SK-N-SH (cell line): Measurements from ENCODE around the gene FBXL5. TPM values are rescaled to one million over a fixed set of nuclear protein-coding genes. Genes with fewer than 3 reads are reported as not detected.

Experiments
- CTCF ChIA-PET: fragments of 300-600, 350-600 bp; formaldehyde crosslinking; extraction: SDS; loops from one replicate; lab custom pipeline; 2021; lab: Yijun Ruan, JAX
- POLR2A ChIA-PET: fragments of 350-600 bp; sonication (Branson Sonifier 250); formaldehyde crosslinking; extraction: SDS; loops from one replicate; lab custom pipeline; 2020; ENCODE audit warnings: antibody characterized with exemption, inconsistent platforms; lab: Yijun Ruan, JAX
- DNase-seq: peaks from one replicate; pipeline ENCODE4 v3.0.0; 2012
- H2AFZ ChIP-seq: fragments of 200-600 bp; sonication (generic); 2 replicates; pipeline ENCODE4 v1.8.1; 2016; ENCODE audit warnings: antibody characterized with exemption, mild to moderate bottlenecking, low read depth
- H3F3A ChIP-seq: fragments of 200-600 bp; sonication (generic); replicated peaks from 2 replicates; pipeline ENCODE3; 2016; ENCODE audit warnings: antibody characterized with exemption, mild to moderate bottlenecking; ENCODE audit not compliant: insufficient read depth
- H3K27ac ChIP-seq, 2 experiments: fragments of 200-500 bp in 1 of 2; fragments of 200-600 bp in 1 of 2; sonication (Bioruptor generic) in 1 of 2; sonication (generic), shearing (Covaris generic) in 1 of 2; 2 replicates each; pipeline versions ENCODE4 v1.5.1 to v1.6.1; 2014 to 2016; ENCODE audit warnings: low read depth in 2 of 2, inconsistent platforms in 1 of 2, low read length in 1 of 2, mild to moderate bottlenecking in 1 of 2, mixed read lengths in 1 of 2
- H3K27me3 ChIP-seq: fragments of 200-600 bp; sonication (generic), shearing (Covaris generic); 2 replicates; pipeline ENCODE4 v1.6.1; 2016; ENCODE audit warnings: mixed run types; ENCODE audit not compliant: insufficient read depth
- H3K36me3 ChIP-seq, 2 experiments: fragments of 200-500 bp in 1 of 2; fragments of 200-600 bp in 1 of 2; sonication (Bioruptor generic) in 1 of 2; sonication (generic) in 1 of 2; replicated peaks in 1 of 2; 2 replicates each; pipeline versions ENCODE3 to v1.5.1; 2014 to 2016; ENCODE audit warnings: low read length in 1 of 2, mild to moderate bottlenecking in 1 of 2; ENCODE audit not compliant: insufficient read depth in 2 of 2, control insufficient read depth in 1 of 2
- H3K4me1 ChIP-seq, 2 experiments: fragments of 200-500 bp in 1 of 2; fragments of 200-600 bp in 1 of 2; sonication (Bioruptor generic) in 1 of 2; sonication (generic), shearing (Covaris generic) in 1 of 2; 2 replicates each; pipeline versions ENCODE4 v1.5.1 to v1.6.1; 2014 to 2016; ENCODE audit warnings: low read depth in 1 of 2, low read length in 1 of 2, mixed run types in 1 of 2; ENCODE audit not compliant: insufficient read depth in 2 of 2, control insufficient read depth in 1 of 2
- H3K4me2 ChIP-seq: fragments of 200-600 bp; sonication (generic), shearing (Covaris generic); 2 replicates; pipeline ENCODE4 v1.6.1; 2017; ENCODE audit warnings: mixed run types
- H3K4me3 ChIP-seq, 2 experiments: fragments of 200-500 bp in 1 of 2; fragments of 200-600 bp in 1 of 2; sonication (Bioruptor generic) in 1 of 2; sonication (generic), shearing (Covaris generic) in 1 of 2; 2 replicates each; pipeline versions ENCODE4 v1.5.1 to v1.8.1; 2014 to 2016; ENCODE audit warnings: low read depth in 2 of 2, inconsistent platforms in 1 of 2, low read length in 1 of 2, mild to moderate bottlenecking in 1 of 2, mixed read lengths in 1 of 2, moderate library complexity in 1 of 2
- H3K79me2 ChIP-seq: fragments of 200-600 bp; sonication (generic); 2 replicates; pipeline ENCODE4 v1.8.1; 2017; ENCODE audit warnings: mild to moderate bottlenecking; ENCODE audit not compliant: insufficient read depth
- H3K9ac ChIP-seq: fragments of 200-600 bp; sonication (generic); 2 replicates; pipeline ENCODE4 v1.6.1; 2017; ENCODE audit warnings: mixed run types
- H3K9me2 ChIP-seq: fragments of 200-600 bp; sonication (generic); 2 replicates; pipeline ENCODE4 v1.6.1; 2017; ENCODE audit warnings: mixed run types
- H3K9me3 ChIP-seq: fragments of 200-600 bp; sonication (generic); 2 replicates; pipeline ENCODE4 v1.6.1; 2017; ENCODE audit warnings: mixed run types, mild to moderate bottlenecking, moderate library complexity
- H4K20me1 ChIP-seq: fragments of 200-600 bp; sonication (generic); 2 replicates; pipeline ENCODE4 v1.6.1; 2017; ENCODE audit warnings: mild to moderate bottlenecking, mixed run types; ENCODE audit not compliant: insufficient read depth
- CHD2 ChIP-seq: fragments of 150-350 bp; IDR thresholded peaks from 2 replicates; pipeline ENCODE4 v1.6.1; 2018; ENCODE audit warnings: low read length; ENCODE audit not compliant: partially characterized antibody
- FOXJ3 ChIP-seq: sonication (generic); formaldehyde crosslinking; IDR thresholded peaks from 2 replicates; pipeline ENCODE4 v1.5.1; 2020; ENCODE audit warnings: mild to moderate bottlenecking, missing genetic modification reagents
- MAX ChIP-seq: IDR thresholded peaks from 2 replicates; pipeline ENCODE4 v1.4.0; 2012; ENCODE audit warnings: low read depth
- MEF2A ChIP-seq: IDR thresholded peaks from 2 replicates; pipeline ENCODE4 v1.4.0; 2012; ENCODE audit warnings: low read depth, borderline replicate concordance
- NRF1 ChIP-seq: IDR thresholded peaks from 2 replicates; pipeline ENCODE4 v1.6.1; 2012; ENCODE audit warnings: low read depth, mild to moderate bottlenecking, low read length
- RCOR1 ChIP-seq: fragments of 150-350 bp; IDR thresholded peaks from 2 replicates; pipeline ENCODE4 v1.6.1; 2017; ENCODE audit warnings: antibody characterized with exemption, low read length
- SIN3A ChIP-seq: IDR thresholded peaks from 2 replicates; pipeline ENCODE4 v1.6.1; 2012; ENCODE audit warnings: low read depth, mild to moderate bottlenecking, low read length, moderate library complexity, borderline replicate concordance
- SMC3 ChIP-seq: IDR thresholded peaks from 2 replicates; pipeline ENCODE4 v1.6.1; 2012; ENCODE audit warnings: low read depth, low read length, improper control_type of control experiment
- TEAD4 ChIP-seq: IDR thresholded peaks from 2 replicates; pipeline ENCODE4 v1.4.0; 2012; ENCODE audit warnings: mild to moderate bottlenecking, borderline replicate concordance; ENCODE audit not compliant: insufficient read depth
- USF1 ChIP-seq: IDR thresholded peaks from 2 replicates; pipeline ENCODE4 v1.4.0; 2012; ENCODE audit warnings: low read depth, borderline replicate concordance
- USF2 ChIP-seq: fragments of 150-350 bp; IDR thresholded peaks from 2 replicates; pipeline ENCODE4 v1.6.1; 2017; ENCODE audit warnings: antibody characterized with exemption, low read length, low read depth, borderline replicate concordance
- YY1 ChIP-seq: IDR thresholded peaks from 2 replicates; pipeline ENCODE4 v1.4.0; 2012; ENCODE audit warnings: low read depth, mild to moderate bottlenecking
- WGBS: methylation state at CpG from one replicate; pipeline ENCODE4 v1.1.6; 2017; ENCODE audit warnings: low lambda C conversion rate; 5-methylcytosine and 5-hydroxymethylcytosine counted together
- polyA plus RNA-seq, 3 experiments: library from polyadenylated mRNA; depleted of rRNA; stranded (reverse); fragments of >200 nt; gene quantifications; 2 replicates each; pipeline ENCODE4 v1.2.3, GENCODE V29; 2012
- TF ChIP-seq, protein P1 (sequence below): IDR thresholded peaks from 2 replicates; pipeline ENCODE4 v1.4.0; 2012; ENCODE audit warnings: low read depth, borderline replicate concordance

The FBXL5 gene
- polyA plus RNA-seq, 1 of the 3 experiments (the other 2 are of a cell fraction): 13.5 TPM

DNA sequence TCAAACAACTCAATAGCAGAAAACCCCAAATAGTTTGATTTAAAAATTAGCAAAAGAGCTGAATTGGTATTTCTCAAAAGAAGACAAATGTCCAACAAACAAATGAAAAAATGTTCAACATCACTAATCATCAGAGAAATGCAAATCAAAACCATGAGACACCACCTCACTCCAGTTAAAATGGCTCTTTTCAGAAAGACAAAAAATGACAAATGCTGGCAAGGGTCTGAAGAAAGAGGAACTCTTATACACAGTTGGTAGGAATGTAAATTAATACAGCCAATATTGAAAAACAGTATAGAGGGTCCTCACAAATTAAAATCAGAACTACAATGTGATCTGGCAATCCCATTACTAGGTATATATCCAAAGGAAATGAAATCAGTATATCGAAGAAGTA, 70.4 kb downstream of the FBXL5 start:
- Histone ChIP-seq H4K20me1 (no peaks in the 10 kb centered on the region), H3K9ac (no peak overlapping the region), H3K4me3 (no peak overlapping the region), H3K9me2 (no peaks in the 10 kb centered on the region), H3K79me2 (no peaks in the 10 kb centered on the region), H3F3A (peaks cover 7% of the 10 kb centered on the region), H3K27me3 (no peaks in the 10 kb centered on the region), H3K36me3 (peaks cover 4 to 13% of the 10 kb centered on the region in 2 experiments)
- DNase-seq: no peak
- no peak for TF ChIP-seq TEAD4
- TF ChIP-seq, protein P1, sequence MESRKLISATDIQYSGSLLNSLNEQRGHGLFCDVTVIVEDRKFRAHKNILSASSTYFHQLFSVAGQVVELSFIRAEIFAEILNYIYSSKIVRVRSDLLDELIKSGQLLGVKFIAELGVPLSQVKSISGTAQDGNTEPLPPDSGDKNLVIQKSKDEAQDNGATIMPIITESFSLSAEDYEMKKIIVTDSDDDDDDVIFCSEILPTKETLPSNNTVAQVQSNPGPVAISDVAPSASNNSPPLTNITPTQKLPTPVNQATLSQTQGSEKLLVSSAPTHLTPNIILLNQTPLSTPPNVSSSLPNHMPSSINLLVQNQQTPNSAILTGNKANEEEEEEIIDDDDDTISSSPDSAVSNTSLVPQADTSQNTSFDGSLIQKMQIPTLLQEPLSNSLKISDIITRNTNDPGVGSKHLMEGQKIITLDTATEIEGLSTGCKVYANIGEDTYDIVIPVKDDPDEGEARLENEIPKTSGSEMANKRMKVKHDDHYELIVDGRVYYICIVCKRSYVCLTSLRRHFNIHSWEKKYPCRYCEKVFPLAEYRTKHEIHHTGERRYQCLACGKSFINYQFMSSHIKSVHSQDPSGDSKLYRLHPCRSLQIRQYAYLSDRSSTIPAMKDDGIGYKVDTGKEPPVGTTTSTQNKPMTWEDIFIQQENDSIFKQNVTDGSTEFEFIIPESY: no peak
- no peak for TF ChIP-seq YY1
- no peak for TF ChIP-seq CHD2
- no peak for TF ChIP-seq MEF2A
- TF ChIP-seq NRF1: no peak
- TF ChIP-seq USF1: no peak
- no peak for TF ChIP-seq SIN3A
- TF ChIP-seq RCOR1: no peak
- no peak for TF ChIP-seq USF2
- no peak for TF ChIP-seq SMC3
- TF ChIP-seq MAX: no peak
- TF ChIP-seq, all 33 proteins: peak for 0
- 100% methylated on average over 1 of the region's 1 CpG for WGBS
- Histone ChIP-seq H2AFZ (no peak overlapping the region), H3K4me2 (no peak overlapping the region), H3K9me3 (no peaks in the 10 kb centered on the region), H3K4me1 (no peaks in the 10 kb centered on the region), H3K27ac (no peak overlapping the region)
- POLR2A ChIA-PET: interaction anchor here (0.7 kb wide), 1 partner anchor 29 kb away, joined by 3 read pairs; no protein-coding TSS in a partner anchor
- CTCF ChIA-PET: no interaction called here

DNA sequence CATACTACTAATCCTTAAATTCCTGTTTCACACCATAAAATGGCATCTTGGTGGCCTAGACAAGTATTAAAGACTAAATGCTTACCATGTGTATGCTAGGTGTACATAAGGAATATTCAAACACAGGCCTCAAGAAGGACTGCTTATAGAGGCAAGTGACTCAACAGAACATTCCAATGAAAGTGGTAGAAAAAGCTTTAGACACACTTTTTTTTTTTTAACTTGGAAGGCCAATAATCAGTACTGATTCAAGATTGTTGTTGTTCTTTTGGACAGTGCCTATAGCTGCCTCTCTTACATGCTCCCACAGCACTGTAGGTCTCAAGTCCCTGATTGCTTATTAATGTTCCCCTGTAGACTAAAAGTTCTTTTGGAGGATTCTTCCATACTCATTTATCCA, 77.6 kb downstream of the FBXL5 start:
- CTCF ChIA-PET: no interaction called here
- H3K9me2 ChIP-seq: no peaks in the 10 kb centered on the region
- no peak for TF ChIP-seq FOXJ3
- TF ChIP-seq USF2: no peak
- no peak for TF ChIP-seq TEAD4

More for the DNA sequence above, 77.6 kb downstream of the FBXL5 start:
- Histone ChIP-seq H3K27me3 (no peaks in the 10 kb centered on the region), H3K79me2 (no peaks in the 10 kb centered on the region), H3K4me3 (no peak overlapping the region), H2AFZ (no peak overlapping the region), H3K27ac (no peak overlapping the region), H3K36me3 (peaks cover 8 to 18% of the 10 kb centered on the region in 2 experiments), H3K9ac (no peak overlapping the region), H3K9me3 (no peaks in the 10 kb centered on the region), H3F3A (no peaks in the 10 kb centered on the region), H4K20me1 (no peaks in the 10 kb centered on the region), H3K4me1 (no peaks in the 10 kb centered on the region), H3K4me2 (no peak overlapping the region)
- no peak for DNase-seq
- POLR2A ChIA-PET: no interaction called here
